ENCODE results near the gene CD93. TPM values are rescaled to one million over a fixed set of nuclear protein-coding genes. Genes with fewer than 3 reads are reported as not detected.

The CD93 gene
- total RNA-seq, 2 donors from 2014 or later: 14.2 to 19.2 TPM

GRCh38 chr20:23087587-23088251 lies 1.6 kb upstream of the CD93 start:
- no peaks in the 10 kb centered on the region for H3K9me3 ChIP-seq
- intact Hi-C loops (cut with DNase I): no loop called here
- no peaks in the 10 kb centered on the region for H3K27me3 ChIP-seq
- no peak for TF ChIP-seq CTCF (IDR thresholded peaks at IDR 0.05)
- no peak for TF ChIP-seq POLR2A (IDR thresholded peaks at IDR 0.05)
- H3K27ac ChIP-seq: peak overlapping the region in 2 of 4 donors; percentile 63 to 69
- WGBS, 2 donors: 60 to 62% methylated on average over 8 of the region's 9 CpGs
- ATAC-seq: no peak
- H3K4me3 ChIP-seq: no peak overlapping the region
- no peaks in the 10 kb centered on the region for H3K36me3 ChIP-seq (replicated peaks in 1 of 2; ENCODE audit: insufficient read depth in 1 of 2, low read depth in 2 of 2)
- DNase-seq: no peak
- peaks cover 16% of the 10 kb centered on the region for H3K4me1 ChIP-seq

DNA sequence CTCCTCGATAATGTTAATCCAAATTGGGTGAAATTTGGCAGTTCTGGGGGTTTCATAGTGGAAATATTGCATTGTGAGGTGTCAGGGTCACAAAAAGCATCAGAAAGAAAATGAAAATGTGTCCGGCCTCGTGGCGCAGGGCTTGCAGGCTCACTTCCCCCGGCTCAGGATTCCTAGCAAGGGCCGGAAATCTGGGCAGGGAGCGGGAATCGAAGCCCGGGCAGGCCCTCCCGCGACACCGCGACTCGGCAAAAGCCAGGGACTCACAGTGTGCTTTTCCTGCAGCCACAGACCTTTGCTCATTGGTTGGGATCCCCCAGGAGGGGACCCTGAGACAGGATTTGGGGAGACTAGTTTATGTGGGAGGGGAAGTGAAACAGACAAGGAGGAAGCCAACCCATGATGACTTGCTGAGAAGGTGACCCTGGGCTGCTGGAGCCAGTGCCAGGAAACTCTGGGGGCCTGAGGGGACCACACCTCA lies 847 bp upstream of the CD93 start:
- Histone ChIP-seq H3K36me3 (replicated peaks in 1 of 2; ENCODE audit: insufficient read depth in 1 of 2, low read depth in 2 of 2) (no peaks in the 10 kb centered on the region), H3K4me1 (peaks cover 9% of the 10 kb centered on the region), H3K4me3 (no peak overlapping the region), H3K27me3 (no peaks in the 10 kb centered on the region), H3K9me3 (no peaks in the 10 kb centered on the region), H3K27ac (peak overlapping the region in 3 of 4 donors; percentile 12 to 69 (median 63))
- ATAC-seq: no peak
- TF ChIP-seq POLR2A (IDR thresholded peaks at IDR 0.05): no peak
- TF ChIP-seq CTCF (IDR thresholded peaks at IDR 0.05): no peak
- DNase-seq: peak in 1 of 4 donors; percentile 52
- 64 to 68% methylated on average over 14 of the region's 14 CpGs for WGBS, 2 donors
- intact Hi-C loops (cut with DNase I): no loop called here

DNA sequence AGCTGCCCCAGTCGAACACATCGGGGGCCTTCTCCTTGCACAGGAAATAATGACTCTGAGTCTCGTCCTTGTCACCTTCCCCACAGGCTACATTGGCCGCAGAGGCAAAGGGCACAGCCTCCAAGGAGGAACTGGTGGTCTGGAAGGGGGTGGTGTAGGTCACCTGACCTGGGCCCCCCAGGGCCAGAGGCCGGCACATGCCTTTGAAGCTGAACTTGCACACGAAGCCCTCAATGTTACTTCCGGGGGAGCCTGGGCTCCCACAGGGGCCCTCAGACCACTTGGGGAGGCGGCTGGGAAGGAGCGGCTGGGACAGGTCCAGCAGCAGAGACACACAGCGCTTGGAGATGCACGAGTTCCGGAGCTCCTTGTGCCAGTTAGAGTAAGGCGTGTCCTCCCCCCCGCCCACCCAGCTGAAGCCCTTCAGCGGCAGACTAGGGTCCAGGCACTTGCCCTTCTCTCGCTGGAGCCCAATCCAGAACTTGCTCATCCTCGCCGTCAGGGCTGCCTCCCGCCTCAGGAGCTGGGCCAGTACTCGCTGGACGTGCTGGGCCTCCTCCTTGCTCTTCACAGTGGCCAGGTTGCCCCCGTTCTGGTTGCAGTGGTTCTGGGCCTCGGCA lies 578 bp downstream of the CD93 start:
- WGBS, 2 donors: 65 to 70% methylated on average over 13 to 23 of the region's 23 CpGs
- no peaks in the 10 kb centered on the region for H3K27me3 ChIP-seq
- H3K4me1 ChIP-seq: no peaks in the 10 kb centered on the region
- H3K27ac ChIP-seq: peak overlapping the region; percentile 19 to 69 (median 54)
- DNase-seq: no peak
- intact Hi-C loops (cut with DNase I): no loop called here
- no peak overlapping the region for H3K4me3 ChIP-seq
- no peaks in the 10 kb centered on the region for H3K36me3 ChIP-seq (replicated peaks in 1 of 2; ENCODE audit: insufficient read depth in 1 of 2, low read depth in 2 of 2)
- TF ChIP-seq CTCF (IDR thresholded peaks at IDR 0.05) (no peak), POLR2A (IDR thresholded peaks at IDR 0.05) (no peak)
- H3K9me3 ChIP-seq: no peaks in the 10 kb centered on the region
- no peak for ATAC-seq

GRCh38 chr20:23084845-23085365 lies 1.2 kb downstream of the CD93 start:
- ATAC-seq (no peak), DNase-seq (no peak)
- intact Hi-C loops (cut with DNase I): no loop called here
- WGBS, 2 donors: 67 to 72% methylated on average over 8 to 22 of the region's 24 CpGs
- Histone ChIP-seq H3K27ac (peak overlapping the region in 3 of 4 donors; percentile 46 to 69 (median 47)), H3K27me3 (no peaks in the 10 kb centered on the region), H3K4me1 (no peaks in the 10 kb centered on the region), H3K4me3 (no peak overlapping the region), H3K9me3 (no peaks in the 10 kb centered on the region), H3K36me3 (replicated peaks in 1 of 2; ENCODE audit: insufficient read depth in 1 of 2, low read depth in 2 of 2) (no peaks in the 10 kb centered on the region)
- TF ChIP-seq CTCF (IDR thresholded peaks at IDR 0.05): no peak
- TF ChIP-seq POLR2A (IDR thresholded peaks at IDR 0.05): peak in 1 of 3 donors; percentile 9
